Measurements from ENCODE around the gene ATR.
"Not testable (repeated sequence)": the region's sequence is repeated elsewhere in the genome, so short reads cannot be mapped to it uniquely, and the experiment has no call there.

Gene ATR

GRCh38 chr3:142553741-142554140, 24.8 kb downstream of the ATR start:
- no peaks in the 10 kb centered on the region for H3K79me2 ChIP-seq (ENCODE audit: insufficient read depth, low read depth)
- no peak for TF ChIP-seq CTCF (conservative IDR thresholded peaks at IDR 0.05; ENCODE audit: low read depth, low read length)
- H2AFZ ChIP-seq (ENCODE audit: low read depth), result no peak overlapping the region
- H3K27me3 ChIP-seq (ENCODE audit: insufficient read depth, low read depth), result no peaks in the 10 kb centered on the region
- H4K20me1 ChIP-seq (ENCODE audit: insufficient read depth), result no peaks in the 10 kb centered on the region
- H3K4me2 ChIP-seq, result no peak overlapping the region
- no peaks in the 10 kb centered on the region for H3K4me1 ChIP-seq (ENCODE audit: low read depth, poor library complexity, severe bottlenecking)
- H3K4me3 ChIP-seq (IDR thresholded peaks at IDR 0.05; ENCODE audit: insufficient read depth, low read depth, low read length), result no peak overlapping the region
- H3K36me3 ChIP-seq (ENCODE audit: insufficient read depth), result 0 out of 2 replicates have a peak, but pooled peaks cover 4% of the 10 kb centered on the region
- H3K9ac ChIP-seq, result no peak overlapping the region
- no peak overlapping the region for H3K27ac ChIP-seq

- H2AFZ ChIP-seq (ENCODE audit: low read depth); H4K20me1 ChIP-seq (ENCODE audit: insufficient read depth); H3K4me2 ChIP-seq; H3K4me1 ChIP-seq (ENCODE audit: low read depth, poor library complexity, severe bottlenecking); H3K27me3 ChIP-seq (ENCODE audit: insufficient read depth, low read depth); H3K4me3 ChIP-seq (IDR thresholded peaks at IDR 0.05; ENCODE audit: insufficient read depth, low read depth, low read length); H3K9ac ChIP-seq; H3K79me2 ChIP-seq (ENCODE audit: insufficient read depth, low read depth); H3K27ac ChIP-seq; H3K36me3 ChIP-seq (ENCODE audit: insufficient read depth): not testable (repeated sequence)
Measured at GRCh38 chr3:142552579-142552978, 26.0 kb downstream of the ATR start.

- H3K4me2 ChIP-seq, result no peak overlapping the region
- H2AFZ ChIP-seq (ENCODE audit: low read depth), result no peak overlapping the region
- H3K4me1 ChIP-seq (ENCODE audit: low read depth, poor library complexity, severe bottlenecking), result no peaks in the 10 kb centered on the region
- no peaks in the 10 kb centered on the region for H3K79me2 ChIP-seq (ENCODE audit: insufficient read depth, low read depth)
- H3K4me3 ChIP-seq (IDR thresholded peaks at IDR 0.05; ENCODE audit: insufficient read depth, low read depth, low read length), result no peak overlapping the region
- no peaks in the 10 kb centered on the region for H3K27me3 ChIP-seq (ENCODE audit: insufficient read depth, low read depth)
- no peak for TF ChIP-seq CTCF (conservative IDR thresholded peaks at IDR 0.05; ENCODE audit: low read depth, low read length)
- H3K36me3 ChIP-seq (ENCODE audit: insufficient read depth), result no peaks in the 10 kb centered on the region
- H3K27ac ChIP-seq, result no peak overlapping the region
- no peak overlapping the region for H3K9ac ChIP-seq
- 0 out of 2 replicates have a peak, but pooled peaks cover 4% of the 10 kb centered on the region for H4K20me1 ChIP-seq (ENCODE audit: insufficient read depth)
Measured at GRCh38 chr3:142549986-142550385, 28.5 kb downstream of the ATR start.

GRCh38 chr3:142543307-142543706, 35.2 kb downstream of the ATR start:
- Histone ChIP-seq H3K27ac (no peak overlapping the region), H3K36me3 (ENCODE audit: insufficient read depth) (no peaks in the 10 kb centered on the region), H2AFZ (ENCODE audit: low read depth) (no peak overlapping the region), H3K4me2 (no peak overlapping the region), H3K9ac (no peak overlapping the region), H3K4me1 (ENCODE audit: low read depth, poor library complexity, severe bottlenecking) (no peaks in the 10 kb centered on the region), H3K4me3 (IDR thresholded peaks at IDR 0.05; ENCODE audit: insufficient read depth, low read depth, low read length) (no peak overlapping the region), H4K20me1 (ENCODE audit: insufficient read depth) (0 out of 2 replicates have a peak, but pooled peaks cover 4% of the 10 kb centered on the region), H3K27me3 (ENCODE audit: insufficient read depth, low read depth) (no peaks in the 10 kb centered on the region), H3K79me2 (ENCODE audit: insufficient read depth, low read depth) (no peaks in the 10 kb centered on the region)
- no peak for TF ChIP-seq CTCF (conservative IDR thresholded peaks at IDR 0.05; ENCODE audit: low read depth, low read length)

GRCh38 chr3:142542054-142542453, 36.5 kb downstream of the ATR start:
- no peaks in the 10 kb centered on the region for H3K79me2 ChIP-seq (ENCODE audit: insufficient read depth, low read depth)

More at GRCh38 chr3:142542054-142542453, 36.5 kb downstream of the ATR start:
- TF ChIP-seq CTCF (conservative IDR thresholded peaks at IDR 0.05; ENCODE audit: low read depth, low read length), result no peak
- no peak overlapping the region for H3K4me3 ChIP-seq (IDR thresholded peaks at IDR 0.05; ENCODE audit: insufficient read depth, low read depth, low read length)
- no peaks in the 10 kb centered on the region for H3K27me3 ChIP-seq (ENCODE audit: insufficient read depth, low read depth)
- no peak overlapping the region for H3K4me2 ChIP-seq
- no peak overlapping the region for H2AFZ ChIP-seq (ENCODE audit: low read depth)
- H4K20me1 ChIP-seq (ENCODE audit: insufficient read depth), result no peaks in the 10 kb centered on the region
- no peak overlapping the region for H3K9ac ChIP-seq
- H3K27ac ChIP-seq, result no peak overlapping the region
- H3K36me3 ChIP-seq (ENCODE audit: insufficient read depth), result no peaks in the 10 kb centered on the region
- no peaks in the 10 kb centered on the region for H3K4me1 ChIP-seq (ENCODE audit: low read depth, poor library complexity, severe bottlenecking)

All from KMS-11 (cell line).